GM23338 (cell line): Measurements from ENCODE around the gene COL15A1. TPM values are rescaled to one million over a fixed set of nuclear protein-coding genes. Genes with fewer than 3 reads are reported as not detected.

ENCODE experiments used
- ETS1 ChIP-seq: IDR thresholded peaks from 2 replicates; pipeline ENCODE4 v1.6.1; 2016; ENCODE audit warnings: antibody characterized with exemption
- EZH2 ChIP-seq: fragments of 200-600 bp; sonication (generic); IDR thresholded peaks from one replicate; pipeline ENCODE4 v1.8.0; 2017; ENCODE audit warnings: antibody characterized with exemption, mild to moderate bottlenecking, low read depth; ENCODE audit not compliant: unreplicated experiment
- NANOG ChIP-seq: IDR thresholded peaks from 2 replicates; pipeline ENCODE4 v1.6.1; 2016; ENCODE audit warnings: antibody characterized with exemption, borderline replicate concordance
- POLR2AphosphoS5 ChIP-seq: IDR thresholded peaks from 2 replicates; pipeline ENCODE4 v1.6.1; 2016; ENCODE audit warnings: antibody characterized with exemption, low read depth
- REST ChIP-seq: IDR thresholded peaks from one replicate; pipeline ENCODE4 v1.6.1; 2018; ENCODE audit warnings: antibody characterized with exemption; ENCODE audit not compliant: unreplicated experiment
- STAT1 ChIP-seq: IDR thresholded peaks from one replicate; pipeline ENCODE4 v1.6.1; 2016; ENCODE audit warnings: antibody characterized with exemption; ENCODE audit not compliant: unreplicated experiment
- ZNF331 ChIP-seq: fragments of 250-450 bp; sonication (Bioruptor Pico); IDR thresholded peaks from 2 replicates; pipeline ENCODE4 v1.5.0; 2020; ENCODE audit warnings: low read depth, mild to moderate bottlenecking, moderate library complexity
- ZNF462 ChIP-seq: fragments of 250-450 bp; sonication (Bioruptor Pico); IDR thresholded peaks from 2 replicates; pipeline ENCODE4 v1.5.0; 2020; ENCODE audit warnings: mild to moderate bottlenecking, moderate library complexity
- polyA plus RNA-seq: library from polyadenylated mRNA; unstranded; fragments of >200 nt; fragmentation: Nextera tagmentation; extraction: Ambion mirVana; gene quantifications from 2 replicates; pipeline ENCODE4 v1.2.1, GENCODE V29; 2016
- total RNA-seq: library from RNA; depleted of rRNA; stranded (reverse); fragments of >200 nt; shearing (Covaris generic); gene quantifications from 2 replicates; pipeline ENCODE4 v1.2.3, GENCODE V29; 2014

The COL15A1 gene
- total and polyA plus RNA-seq, 2 experiments from 2014 or later, result 0.17 to 0.18 TPM

GRCh38 chr9:99114846-99115500 is 171.3 kb downstream of the COL15A1 start (continued):
- TF ChIP-seq ZNF462 (CRISPR knock-in tag) (no peak), EZH2 (no peak), NANOG (no peak), STAT1 (no peak), POLR2AphosphoS5 (no peak), REST (no peak), ZNF331 (CRISPR knock-in tag) (no peak), ETS1 (no peak)
